Measurements from ENCODE around the gene P4HTM.

DNA sequence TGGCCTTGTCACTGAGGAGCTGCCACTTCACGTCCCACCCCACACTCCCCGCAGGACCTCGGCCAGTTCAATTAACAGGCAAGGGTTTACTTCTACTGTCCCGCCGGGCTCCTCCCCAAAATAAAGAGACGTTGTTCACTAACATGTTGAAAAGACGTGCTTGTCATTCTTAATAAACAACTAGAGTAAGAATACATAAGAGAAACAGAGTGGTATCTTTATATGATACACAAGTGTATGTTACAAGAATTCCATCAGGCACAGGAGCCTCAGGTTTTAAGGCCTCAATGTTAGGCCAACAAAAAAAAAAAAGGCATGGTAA, 39.5 kb downstream of the P4HTM start:
- TF ChIP-seq CTCF (conservative IDR thresholded peaks at IDR 0.05; ENCODE audit: low read depth, low read length) (no peak), POLR2A (IDR thresholded peaks at IDR 0.05; ENCODE audit: low read depth, low read length) (no peak), RAD21 (IDR thresholded peaks at IDR 0.05; ENCODE audit: low read length) (no peak), BHLHE40 (IDR thresholded peaks at IDR 0.05; ENCODE audit: low read depth, low read length) (no peak), CHD1 (IDR thresholded peaks at IDR 0.05; ENCODE audit: low read depth, low read length) (no peak), SMC3 (IDR thresholded peaks at IDR 0.05; ENCODE audit: low read depth, low read length) (no peak), CEBPB (IDR thresholded peaks at IDR 0.05; ENCODE audit: low read depth, low read length) (no peak), RFX5 (IDR thresholded peaks at IDR 0.05; ENCODE audit: low read depth, low read length) (no peak)

Data from IMR-90 (cell line).